NB4 (cell line): ENCODE measurements around the gene FUT7.
"Not testable (repeated sequence)": the region's sequence is repeated elsewhere in the genome, so short reads cannot be mapped to it uniquely, and the experiment has no call there.

Experiments
- CTCF ChIP-seq: IDR thresholded peaks from one replicate; pipeline ENCODE4 v1.5.1; 2012; ENCODE audit warnings: low read depth, low read length
- MAX ChIP-seq: IDR thresholded peaks from 2 replicates; pipeline ENCODE4 v1.6.1; 2011; ENCODE audit warnings: low read depth, low read length
- MYC ChIP-seq: IDR thresholded peaks from 2 replicates; pipeline ENCODE4 v1.6.1; 2011; ENCODE audit warnings: low read depth, low read length
- POLR2A ChIP-seq: IDR thresholded peaks from 2 replicates; pipeline ENCODE4 v1.6.1; 2011; ENCODE audit warnings: mild to moderate bottlenecking; ENCODE audit not compliant: insufficient read length; ENCODE audit errors: extremely low read depth

DNA sequence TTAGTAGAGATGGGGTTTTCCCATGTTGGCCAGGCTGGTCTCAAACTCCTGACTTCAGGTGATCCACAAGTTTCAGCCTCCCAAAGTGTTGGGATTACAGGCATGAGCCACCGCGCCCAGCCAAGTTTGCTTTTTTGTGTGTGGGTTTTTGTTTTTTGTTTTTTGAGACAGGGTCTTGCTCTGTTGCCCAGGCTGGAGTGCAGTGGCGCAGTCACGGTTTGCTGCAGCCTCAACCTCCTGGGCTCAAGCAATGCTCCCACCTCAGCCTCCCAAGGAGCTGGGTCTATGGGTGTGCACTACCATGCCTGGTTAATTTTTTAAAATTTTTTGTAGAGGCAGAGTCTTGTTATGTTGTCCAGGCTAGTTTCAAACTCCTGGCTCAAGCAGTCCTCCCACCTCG is 1.6 kb upstream of the FUT7 start:
- not testable (repeated sequence) for TF ChIP-seq CTCF, POLR2A, MYC, MAX
